Liver (tissue), 9 donors: ENCODE measurements around the gene NFE2L2. TPM values are rescaled to one million over a fixed set of nuclear protein-coding genes. Genes with fewer than 3 reads are reported as not detected.
A peak's percentile ranks its signal among the peaks of the same experiment; 100 is the strongest.

Experiments used
- DNase-seq: peaks from one replicate; pipeline ENCODE4 v3.0.0-alpha.2; 2017; ENCODE audit warnings: low spot score
- H3K27ac ChIP-seq, 2 donors: one replicate each; pipeline ENCODE4 v1.7.0; 2013; ENCODE audit warnings: inconsistent platforms in 2 of 2, low read length in 2 of 2, control low read depth in 1 of 2, low read depth in 1 of 2, mild to moderate bottlenecking in 1 of 2
- H3K27me3 ChIP-seq, 4 donors: one replicate each; pipeline versions ENCODE4 v1.6.1 to v1.7.0; 2013; ENCODE audit warnings: low read length in 3 of 4, inconsistent platforms in 1 of 4, mild to moderate bottlenecking in 1 of 4, moderate library complexity in 1 of 4; ENCODE audit not compliant: control insufficient read depth in 4 of 4, insufficient read depth in 4 of 4
- H3K36me3 ChIP-seq, 4 donors: one replicate each; pipeline versions ENCODE4 v1.6.1 to v1.7.0; 2013; ENCODE audit warnings: low read length in 3 of 4, mild to moderate bottlenecking in 3 of 4, low read depth in 1 of 4, moderate library complexity in 1 of 4; ENCODE audit not compliant: control insufficient read depth in 4 of 4, insufficient read depth in 3 of 4
- H3K4me1 ChIP-seq, 4 donors: one replicate each; pipeline versions ENCODE4 v1.6.1 to v1.7.0; 2013; ENCODE audit warnings: low read length in 3 of 4, mild to moderate bottlenecking in 3 of 4, moderate library complexity in 1 of 4; ENCODE audit not compliant: control insufficient read depth in 4 of 4, insufficient read depth in 4 of 4
- H3K4me3 ChIP-seq, 3 donors: one replicate each; pipeline versions ENCODE4 v1.6.1 to v1.7.0; 2013; ENCODE audit warnings: low read length in 3 of 3, control low read depth in 1 of 3, low read depth in 1 of 3, mild to moderate bottlenecking in 1 of 3
- H3K9ac ChIP-seq, 2 donors: one replicate each; pipeline ENCODE4 v1.7.0; 2013; ENCODE audit warnings: low read length in 2 of 2, mild to moderate bottlenecking in 2 of 2, moderate library complexity in 2 of 2, control low read depth in 1 of 2, low read depth in 1 of 2
- H3K9me3 ChIP-seq, 4 donors: one replicate each; pipeline versions ENCODE4 v1.6.1 to v1.7.0; 2013; ENCODE audit warnings: low read length in 3 of 4; ENCODE audit not compliant: control insufficient read depth in 4 of 4
- EGR1 ChIP-seq, 2 donors: IDR thresholded peaks; 2 replicates each; pipeline ENCODE4 v1.6.1; 2016 to 2018; ENCODE audit warnings: antibody characterized with exemption in 2 of 2, low read depth in 2 of 2
- FOXA2 ChIP-seq: IDR thresholded peaks from 2 replicates; pipeline ENCODE4 v1.6.1; 2016; ENCODE audit warnings: antibody characterized with exemption
- GABPA ChIP-seq, 2 donors: IDR thresholded peaks in 1 of 2; conservative IDR thresholded peaks in 1 of 2; 2 replicates each; pipeline ENCODE4 v1.6.1; 2016; ENCODE audit warnings: antibody characterized with exemption in 2 of 2, mild to moderate bottlenecking in 1 of 2, moderate library complexity in 1 of 2
- HNF4G ChIP-seq: IDR thresholded peaks from 2 replicates; pipeline ENCODE4 v1.6.1; 2016; ENCODE audit warnings: antibody characterized with exemption
- RAD21 ChIP-seq, 2 donors: IDR thresholded peaks; 2 replicates each; pipeline ENCODE4 v1.6.1; 2016; ENCODE audit warnings: antibody characterized with exemption in 2 of 2, mild to moderate bottlenecking in 2 of 2
- RXRA ChIP-seq, 2 donors: IDR thresholded peaks; 2 replicates each; pipeline ENCODE4 v1.6.1; 2017 to 2018; ENCODE audit warnings: antibody characterized with exemption in 2 of 2, mild to moderate bottlenecking in 1 of 2
- SP1 ChIP-seq: IDR thresholded peaks from 2 replicates; pipeline ENCODE4 v1.6.1; 2018; ENCODE audit warnings: antibody characterized with exemption, mild to moderate bottlenecking
- TAF1 ChIP-seq: conservative IDR thresholded peaks from 2 replicates; pipeline ENCODE4 v1.6.1; 2016; ENCODE audit warnings: antibody characterized with exemption, mild to moderate bottlenecking
- WGBS: extraction: QIAGEN DNeasy Blood & Tissue Kit; methylation state at CpG from one replicate; pipeline ENCODE4 v1.1.7; 2013; 5-methylcytosine and 5-hydroxymethylcytosine counted together
- polyA plus RNA-seq, 2 donors: library from polyadenylated mRNA; stranded (reverse) in 1 of 2; unstranded in 1 of 2; fragments of 200-250 nt in 1 of 2; fragments of >200 nt in 1 of 2; fragmentation: Nextera tagmentation in 1 of 2; extraction: Ambion mirVana in 1 of 2; gene quantifications; one replicate each; pipeline versions ENCODE4 v1.2.1 to v1.2.3, GENCODE V29; 2013 to 2015
- total RNA-seq, 2 donors: library from RNA; depleted of rRNA; stranded (reverse); fragments of >200 nt; gene quantifications; one replicate each; pipeline ENCODE4 v1.2.3, GENCODE V29; 2014
- TF ChIP-seq, protein P1 (sequence below): IDR thresholded peaks from 2 replicates; pipeline ENCODE4 v1.6.1; 2016; ENCODE audit warnings: antibody characterized with exemption
- TF ChIP-seq, protein P2 (sequence below): IDR thresholded peaks from 2 replicates; pipeline ENCODE4 v1.6.1; 2016; ENCODE audit warnings: antibody characterized with exemption
- TF ChIP-seq, protein P3 (sequence below): fragments of 150-350 bp; IDR thresholded peaks from 2 replicates; pipeline ENCODE4 v1.5.1; 2017; ENCODE audit warnings: improper control_type of control experiment, low read depth, low read length; ENCODE audit not compliant: missing input control
- TF ChIP-seq, protein P4 (sequence below): IDR thresholded peaks from 2 replicates; pipeline ENCODE4 v1.6.1; 2016; ENCODE audit warnings: antibody characterized with exemption
- donor health status: healthy.
- donor health status: healthy.
- donor health status: healthy.
- donor health status: healthy.
- donor health status: healthy.

NFE2L2 gene
- total and polyA plus RNA-seq, 4 donors = 22.5 to 31.0 (median 27.1) TPM

DNA sequence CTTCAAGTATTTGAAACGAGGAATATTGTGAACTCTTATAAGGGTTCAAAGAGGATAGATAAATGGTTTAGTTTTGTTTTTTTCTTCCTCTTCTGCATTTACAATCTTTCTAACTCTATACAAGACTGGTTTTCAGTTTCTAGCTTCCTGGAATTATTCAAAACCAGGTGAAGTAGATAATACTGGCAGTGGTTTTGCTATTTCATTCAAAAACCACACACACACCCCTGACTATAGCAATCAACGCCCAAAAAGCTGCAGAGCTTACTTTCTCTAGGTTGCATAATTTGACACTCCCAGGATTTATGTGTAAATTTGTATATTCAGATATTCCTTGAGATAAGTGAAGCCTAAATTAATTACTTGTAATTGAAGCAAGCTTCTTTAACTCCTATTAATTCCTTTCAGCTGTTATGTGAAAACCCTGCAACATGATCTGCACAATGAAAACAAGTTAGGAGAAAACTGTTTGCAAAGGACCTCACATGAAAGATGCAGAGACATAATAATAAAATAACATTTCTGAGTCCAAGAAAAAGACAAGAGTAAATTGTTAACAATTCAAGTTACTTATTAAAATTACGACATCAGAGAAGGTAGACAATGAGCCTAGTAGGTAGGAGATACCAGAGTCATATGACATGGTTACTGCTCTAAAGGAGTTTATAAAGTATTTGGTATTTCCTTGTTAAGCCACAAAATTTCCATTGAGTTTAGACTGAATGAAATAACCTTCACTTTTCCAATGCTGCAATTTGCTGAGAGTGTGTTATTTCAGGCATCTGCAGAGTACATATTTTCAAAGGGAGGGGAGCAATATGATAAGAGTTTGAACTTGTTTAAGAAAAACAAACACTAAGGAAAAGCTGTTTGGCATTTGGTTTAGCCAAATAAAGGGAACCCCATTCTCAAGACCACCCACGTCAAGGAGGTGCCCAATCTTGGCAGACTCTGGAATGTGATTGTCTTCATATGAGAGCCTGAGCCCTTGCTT lies 1.6 kb upstream of the NFE2L2 start:
- Histone ChIP-seq H3K4me1 (peaks cover 4 to 32% (median 13%) of the 10 kb centered on the region in 4 donors), H3K36me3 (no peaks in the 10 kb centered on the region), H3K27ac (peak overlapping the region; percentile 99 to 100), H3K27me3 (no peaks in the 10 kb centered on the region), H3K9me3 (no peaks in the 10 kb centered on the region), H3K9ac (peak overlapping the region; percentile 91 to 94), H3K4me3 (no peak overlapping the region)
- TF ChIP-seq, protein P1, sequence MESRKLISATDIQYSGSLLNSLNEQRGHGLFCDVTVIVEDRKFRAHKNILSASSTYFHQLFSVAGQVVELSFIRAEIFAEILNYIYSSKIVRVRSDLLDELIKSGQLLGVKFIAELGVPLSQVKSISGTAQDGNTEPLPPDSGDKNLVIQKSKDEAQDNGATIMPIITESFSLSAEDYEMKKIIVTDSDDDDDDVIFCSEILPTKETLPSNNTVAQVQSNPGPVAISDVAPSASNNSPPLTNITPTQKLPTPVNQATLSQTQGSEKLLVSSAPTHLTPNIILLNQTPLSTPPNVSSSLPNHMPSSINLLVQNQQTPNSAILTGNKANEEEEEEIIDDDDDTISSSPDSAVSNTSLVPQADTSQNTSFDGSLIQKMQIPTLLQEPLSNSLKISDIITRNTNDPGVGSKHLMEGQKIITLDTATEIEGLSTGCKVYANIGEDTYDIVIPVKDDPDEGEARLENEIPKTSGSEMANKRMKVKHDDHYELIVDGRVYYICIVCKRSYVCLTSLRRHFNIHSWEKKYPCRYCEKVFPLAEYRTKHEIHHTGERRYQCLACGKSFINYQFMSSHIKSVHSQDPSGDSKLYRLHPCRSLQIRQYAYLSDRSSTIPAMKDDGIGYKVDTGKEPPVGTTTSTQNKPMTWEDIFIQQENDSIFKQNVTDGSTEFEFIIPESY = no peak
- TF ChIP-seq EGR1 (IDR thresholded peaks at IDR 0.05; ENCODE audit: low read depth in 2 of 2) = no peak
- no peak for TF ChIP-seq SP1
- peak in 1 of 2 donors; percentile 17 for TF ChIP-seq RXRA (IDR thresholded peaks at IDR 0.05)
- TF ChIP-seq RAD21 (IDR thresholded peaks at IDR 0.05) = no peak
- no peak for TF ChIP-seq GABPA (IDR thresholded peaks at IDR 0.05 in 1 of 2, conservative IDR thresholded peaks at IDR 0.05 in 1 of 2)
- no peak for TF ChIP-seq HNF4G
- TF ChIP-seq, protein P2, sequence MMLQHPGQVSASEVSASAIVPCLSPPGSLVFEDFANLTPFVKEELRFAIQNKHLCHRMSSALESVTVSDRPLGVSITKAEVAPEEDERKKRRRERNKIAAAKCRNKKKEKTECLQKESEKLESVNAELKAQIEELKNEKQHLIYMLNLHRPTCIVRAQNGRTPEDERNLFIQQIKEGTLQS = no peak
- TF ChIP-seq FOXA2 = no peak
- 11% methylated on average over 4 of the region's 4 CpGs for WGBS
- no peak for DNase-seq

DNA sequence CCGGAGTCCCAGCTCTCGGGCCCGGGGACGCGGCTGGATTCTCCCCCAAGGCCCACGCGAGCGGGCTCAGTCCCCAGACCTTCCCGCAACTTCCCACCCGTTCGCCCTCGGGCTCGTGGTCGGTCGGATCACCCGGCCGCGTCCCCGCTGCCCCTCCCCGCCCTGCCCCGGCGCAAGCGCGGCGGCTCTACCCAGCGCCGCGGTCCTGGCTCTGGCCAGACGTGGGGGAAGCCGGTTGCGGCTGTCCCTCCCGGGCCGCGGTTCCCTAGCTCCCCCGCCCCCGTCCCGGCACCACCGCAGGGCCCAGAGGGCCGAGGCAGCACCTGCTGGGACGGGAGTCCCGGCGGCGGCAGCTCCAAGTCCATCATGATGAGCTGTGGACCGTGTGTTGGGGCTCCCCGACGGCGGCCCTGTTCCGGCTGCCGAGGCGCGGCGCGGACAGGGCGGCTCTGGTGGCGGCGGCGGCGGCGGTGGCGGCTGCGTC lies 276 bp downstream of the NFE2L2 start:
- Histone ChIP-seq H3K27ac (peak overlapping the region; percentile 99 to 100), H3K4me1 (peaks cover 11 to 42% (median 22%) of the 10 kb centered on the region in 4 donors), H3K36me3 (no peaks in the 10 kb centered on the region), H3K9me3 (no peaks in the 10 kb centered on the region), H3K9ac (peak overlapping the region; percentile 93 to 95), H3K27me3 (no peaks in the 10 kb centered on the region), H3K4me3 (peak overlapping the region; percentile 68 to 90 (median 73))
- TF ChIP-seq RXRA (IDR thresholded peaks at IDR 0.05) (no peak), TAF1 (no peak), EGR1 (IDR thresholded peaks at IDR 0.05; ENCODE audit: low read depth in 2 of 2) (no peak)
- TF ChIP-seq, protein P3, sequence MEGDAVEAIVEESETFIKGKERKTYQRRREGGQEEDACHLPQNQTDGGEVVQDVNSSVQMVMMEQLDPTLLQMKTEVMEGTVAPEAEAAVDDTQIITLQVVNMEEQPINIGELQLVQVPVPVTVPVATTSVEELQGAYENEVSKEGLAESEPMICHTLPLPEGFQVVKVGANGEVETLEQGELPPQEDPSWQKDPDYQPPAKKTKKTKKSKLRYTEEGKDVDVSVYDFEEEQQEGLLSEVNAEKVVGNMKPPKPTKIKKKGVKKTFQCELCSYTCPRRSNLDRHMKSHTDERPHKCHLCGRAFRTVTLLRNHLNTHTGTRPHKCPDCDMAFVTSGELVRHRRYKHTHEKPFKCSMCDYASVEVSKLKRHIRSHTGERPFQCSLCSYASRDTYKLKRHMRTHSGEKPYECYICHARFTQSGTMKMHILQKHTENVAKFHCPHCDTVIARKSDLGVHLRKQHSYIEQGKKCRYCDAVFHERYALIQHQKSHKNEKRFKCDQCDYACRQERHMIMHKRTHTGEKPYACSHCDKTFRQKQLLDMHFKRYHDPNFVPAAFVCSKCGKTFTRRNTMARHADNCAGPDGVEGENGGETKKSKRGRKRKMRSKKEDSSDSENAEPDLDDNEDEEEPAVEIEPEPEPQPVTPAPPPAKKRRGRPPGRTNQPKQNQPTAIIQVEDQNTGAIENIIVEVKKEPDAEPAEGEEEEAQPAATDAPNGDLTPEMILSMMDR = no peak
- TF ChIP-seq, protein P4, sequence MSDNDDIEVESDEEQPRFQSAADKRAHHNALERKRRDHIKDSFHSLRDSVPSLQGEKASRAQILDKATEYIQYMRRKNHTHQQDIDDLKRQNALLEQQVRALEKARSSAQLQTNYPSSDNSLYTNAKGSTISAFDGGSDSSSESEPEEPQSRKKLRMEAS = no peak
- WGBS = under 1% methylated on average over 61 of the region's 61 CpGs
- no peak for DNase-seq
